Smooth muscle cell (in vitro differentiated cells): ENCODE measurements around the gene UQCRHL. TPM values are rescaled to one million over a fixed set of nuclear protein-coding genes. Genes with fewer than 3 reads are reported as not detected.
A peak's percentile ranks its signal among the peaks of the same experiment; 100 is the strongest.

Source experiments
- DNase-seq: peaks from one replicate; lab custom pipeline; 2025; ENCODE audit not compliant: unreplicated experiment; lab: John Stamatoyannopoulos, UW
- H2AFZ ChIP-seq: fragments of 200-600 bp; sonication (generic); 2 replicates; pipeline ENCODE4 v1.6.0; 2016; ENCODE audit warnings: antibody characterized with exemption, low read depth, mild to moderate bottlenecking
- H3F3A ChIP-seq: fragments of 200-600 bp; sonication (generic); 2 replicates; pipeline ENCODE4 v1.6.0; 2017; ENCODE audit warnings: antibody characterized with exemption, low read depth
- H3K27ac ChIP-seq: fragments of 200-600 bp; sonication (generic); 2 replicates; pipeline ENCODE4 v1.5.1; 2016; ENCODE audit warnings: low read depth, mild to moderate bottlenecking
- H3K27me3 ChIP-seq: fragments of 200-600 bp; sonication (generic); 2 replicates; pipeline ENCODE4 v1.6.1; 2016; ENCODE audit warnings: low read depth, mild to moderate bottlenecking
- H3K36me3 ChIP-seq: fragments of 200-600 bp; sonication (generic); 2 replicates; pipeline ENCODE4 v1.5.1; 2016; ENCODE audit warnings: low read depth
- H3K4me1 ChIP-seq: fragments of 200-600 bp; sonication (generic); 2 replicates; pipeline ENCODE4 v1.5.1; 2016; ENCODE audit warnings: low read depth
- H3K4me2 ChIP-seq: fragments of 200-600 bp; sonication (generic); 2 replicates; pipeline ENCODE4 v1.6.0; 2016; ENCODE audit warnings: mild to moderate bottlenecking
- H3K4me3 ChIP-seq: fragments of 200-600 bp; sonication (generic); 2 replicates; pipeline ENCODE4 v1.5.1; 2016; ENCODE audit warnings: mild to moderate bottlenecking
- H3K79me2 ChIP-seq: fragments of 200-600 bp; sonication (generic); 2 replicates; pipeline ENCODE4 v1.6.0; 2016; ENCODE audit warnings: low read depth, mild to moderate bottlenecking
- H3K9ac ChIP-seq: fragments of 200-600 bp; sonication (generic); 2 replicates; pipeline ENCODE4 v1.6.0; 2016; ENCODE audit warnings: low read depth
- H3K9me3 ChIP-seq: fragments of 200-600 bp; sonication (generic); replicated peaks from 2 replicates; pipeline ENCODE4 v1.5.1; 2016; ENCODE audit warnings: low read depth
- H4K20me1 ChIP-seq: fragments of 200-600 bp; sonication (generic); 2 replicates; pipeline ENCODE4 v1.6.0; 2016; ENCODE audit warnings: low read depth
- WGBS: methylation state at CpG from one replicate; pipeline ENCODE4 v1.1.7; 2016; ENCODE audit warnings: low lambda C conversion rate; 5-methylcytosine and 5-hydroxymethylcytosine counted together
- polyA plus RNA-seq: library from polyadenylated mRNA; unstranded; fragments of >200 nt; fragmentation: Nextera tagmentation; extraction: Ambion mirVana; gene quantifications from 2 replicates; pipeline ENCODE4 v1.2.1, GENCODE V29; 2016
- total RNA-seq: library from RNA; depleted of rRNA; stranded (reverse); fragments of >200 nt; gene quantifications from 2 replicates; pipeline ENCODE4 v1.2.3, GENCODE V29; 2014
- TF ChIP-seq, protein P1 (sequence below): fragments of 200-600 bp; sonication (generic); IDR thresholded peaks from 2 replicates; pipeline ENCODE4 v1.5.1; 2017; ENCODE audit warnings: borderline replicate concordance, mild to moderate bottlenecking, antibody characterized with exemption; ENCODE audit not compliant: insufficient read depth, poor library complexity, severe bottlenecking

UQCRHL gene
- total and polyA plus RNA-seq, 2 experiments from 2014 or later = 1.1 to 4.4 TPM

DNA sequence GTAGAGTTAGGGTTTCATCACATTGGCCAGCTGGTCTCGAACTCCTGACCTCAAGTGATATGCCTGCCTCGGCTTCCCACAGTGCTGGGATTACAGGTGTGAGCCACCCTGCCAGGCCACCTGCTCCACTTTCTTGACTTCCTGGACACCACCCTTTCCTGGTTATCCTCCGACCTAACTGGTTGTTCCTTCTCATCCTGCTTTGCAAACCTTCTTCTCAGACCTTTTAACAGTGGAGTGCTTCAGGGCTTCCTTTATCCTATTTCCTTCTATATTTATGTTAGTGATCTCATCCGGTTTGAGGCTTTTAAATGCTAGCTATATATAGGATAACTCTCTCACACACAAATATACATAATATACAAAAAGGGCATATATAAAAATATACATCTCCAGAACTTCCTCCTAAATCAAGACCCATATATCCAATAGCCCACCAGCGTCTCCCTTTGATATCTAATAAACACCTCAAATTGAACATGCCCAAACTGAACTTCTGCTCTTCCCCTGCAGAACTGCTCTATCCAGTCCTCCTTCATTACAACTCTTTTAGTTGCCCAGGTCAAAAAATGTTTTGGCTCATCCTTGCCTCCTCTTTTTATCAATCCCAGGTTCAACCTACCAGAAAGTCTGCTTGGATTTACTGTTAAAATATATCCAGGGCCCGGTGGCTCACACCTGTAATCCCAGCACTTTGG, 19.5 kb upstream of the UQCRHL start:
- Histone ChIP-seq H4K20me1 (no peaks in the 10 kb centered on the region), H3K9me3 (no peaks in the 10 kb centered on the region), H3K9ac (no peak overlapping the region), H2AFZ (no peak overlapping the region), H3K36me3 (no peaks in the 10 kb centered on the region), H3K4me3 (no peak overlapping the region), H3K4me2 (no peak overlapping the region), H3K79me2 (no peaks in the 10 kb centered on the region), H3K4me1 (no peaks in the 10 kb centered on the region), H3K27ac (no peak overlapping the region), H3F3A (no peaks in the 10 kb centered on the region), H3K27me3 (no peaks in the 10 kb centered on the region)
- WGBS = 98% methylated on average over 6 of the region's 6 CpGs
- no peak for DNase-seq
- TF ChIP-seq, protein P1, sequence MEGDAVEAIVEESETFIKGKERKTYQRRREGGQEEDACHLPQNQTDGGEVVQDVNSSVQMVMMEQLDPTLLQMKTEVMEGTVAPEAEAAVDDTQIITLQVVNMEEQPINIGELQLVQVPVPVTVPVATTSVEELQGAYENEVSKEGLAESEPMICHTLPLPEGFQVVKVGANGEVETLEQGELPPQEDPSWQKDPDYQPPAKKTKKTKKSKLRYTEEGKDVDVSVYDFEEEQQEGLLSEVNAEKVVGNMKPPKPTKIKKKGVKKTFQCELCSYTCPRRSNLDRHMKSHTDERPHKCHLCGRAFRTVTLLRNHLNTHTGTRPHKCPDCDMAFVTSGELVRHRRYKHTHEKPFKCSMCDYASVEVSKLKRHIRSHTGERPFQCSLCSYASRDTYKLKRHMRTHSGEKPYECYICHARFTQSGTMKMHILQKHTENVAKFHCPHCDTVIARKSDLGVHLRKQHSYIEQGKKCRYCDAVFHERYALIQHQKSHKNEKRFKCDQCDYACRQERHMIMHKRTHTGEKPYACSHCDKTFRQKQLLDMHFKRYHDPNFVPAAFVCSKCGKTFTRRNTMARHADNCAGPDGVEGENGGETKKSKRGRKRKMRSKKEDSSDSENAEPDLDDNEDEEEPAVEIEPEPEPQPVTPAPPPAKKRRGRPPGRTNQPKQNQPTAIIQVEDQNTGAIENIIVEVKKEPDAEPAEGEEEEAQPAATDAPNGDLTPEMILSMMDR = no peak

DNA sequence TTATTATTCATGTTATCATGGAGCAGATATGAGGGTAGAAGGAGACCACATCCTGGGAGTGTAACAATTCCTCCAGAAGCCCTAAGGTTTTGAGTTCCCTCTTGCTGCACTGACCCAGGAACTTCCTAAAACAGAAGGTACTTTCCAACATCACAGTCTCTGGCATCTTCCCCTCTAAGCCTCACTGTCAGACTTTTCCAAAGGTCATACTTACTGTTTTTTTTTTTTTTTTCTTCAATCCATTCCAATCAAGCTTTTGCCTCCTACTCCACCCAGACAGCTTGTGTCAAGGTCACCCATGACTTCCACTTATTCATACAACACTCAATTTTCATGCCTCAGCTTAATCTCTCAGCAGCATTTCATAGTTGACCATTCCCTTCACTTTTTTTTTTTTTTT, 18.4 kb upstream of the UQCRHL start:
- no peak overlapping the region for H3K27ac ChIP-seq
- H3F3A ChIP-seq = no peaks in the 10 kb centered on the region
- H3K4me3 ChIP-seq = no peak overlapping the region
- H4K20me1 ChIP-seq = no peaks in the 10 kb centered on the region
- H3K9me3 ChIP-seq = no peaks in the 10 kb centered on the region
- no peaks in the 10 kb centered on the region for H3K27me3 ChIP-seq
- no peak for DNase-seq
- no peak overlapping the region for H2AFZ ChIP-seq
- no peaks in the 10 kb centered on the region for H3K4me1 ChIP-seq
- TF ChIP-seq, protein P1 = no peak
- H3K79me2 ChIP-seq = no peaks in the 10 kb centered on the region
- no peak overlapping the region for H3K4me2 ChIP-seq
- H3K9ac ChIP-seq = no peak overlapping the region
- no peaks in the 10 kb centered on the region for H3K36me3 ChIP-seq

DNA sequence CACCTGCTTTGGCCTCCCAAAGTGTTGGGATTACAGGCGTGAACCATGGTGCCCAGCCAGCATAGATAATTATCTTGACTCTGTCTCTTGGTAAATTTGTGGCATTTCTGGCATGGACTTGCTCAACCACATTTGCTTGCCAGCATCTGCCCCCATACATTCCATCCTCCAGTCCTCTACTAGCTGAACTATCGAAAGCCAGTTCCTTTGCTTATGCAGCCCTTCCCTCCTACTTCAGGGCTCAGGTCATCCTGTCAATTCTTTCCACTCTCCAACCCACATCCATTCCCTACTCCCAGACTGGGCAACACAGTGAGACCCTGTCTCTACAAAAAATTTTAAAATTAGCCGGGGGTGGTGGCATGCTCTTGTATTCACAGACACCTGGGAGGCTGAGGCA, 13.0 kb upstream of the UQCRHL start:
- H3K9ac ChIP-seq = no peak overlapping the region
- no peaks in the 10 kb centered on the region for H3K9me3 ChIP-seq
- H3F3A ChIP-seq = no peaks in the 10 kb centered on the region
- H4K20me1 ChIP-seq = no peaks in the 10 kb centered on the region
- no peaks in the 10 kb centered on the region for H3K4me1 ChIP-seq
- WGBS = 80% methylated on average over 3 of the region's 3 CpGs
- H3K4me2 ChIP-seq = no peak overlapping the region
- no peaks in the 10 kb centered on the region for H3K79me2 ChIP-seq
- DNase-seq = no peak
- H3K27ac ChIP-seq = no peak overlapping the region
- H2AFZ ChIP-seq = no peak overlapping the region
- TF ChIP-seq, protein P1 = no peak
- H3K36me3 ChIP-seq = no peaks in the 10 kb centered on the region
- no peak overlapping the region for H3K4me3 ChIP-seq
- no peaks in the 10 kb centered on the region for H3K27me3 ChIP-seq

DNA sequence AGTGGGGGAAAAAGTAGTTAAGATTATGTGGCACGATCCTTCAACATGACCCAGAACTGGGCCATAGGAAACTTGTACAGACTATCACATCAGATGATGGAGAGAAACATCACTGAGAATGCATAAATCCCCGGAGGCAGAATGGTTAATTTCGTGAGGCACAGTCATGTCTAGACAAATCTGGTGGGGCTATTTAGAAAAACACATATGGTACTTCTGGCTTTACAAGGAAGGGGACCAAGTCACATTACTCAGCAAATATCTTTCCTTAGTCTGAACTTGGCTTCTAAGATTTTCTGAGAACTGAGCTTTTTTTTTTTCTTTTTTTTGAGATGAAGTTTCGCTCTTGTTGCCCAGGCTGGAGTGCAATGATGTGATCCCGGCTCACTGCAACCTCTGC, 9.2 kb upstream of the UQCRHL start:
- H3K4me1 ChIP-seq = no peaks in the 10 kb centered on the region
- TF ChIP-seq, protein P1 = no peak
- H4K20me1 ChIP-seq = no peaks in the 10 kb centered on the region
- DNase-seq = no peak
- H3K4me2 ChIP-seq = no peak overlapping the region
- no peaks in the 10 kb centered on the region for H3K27me3 ChIP-seq
- H3K36me3 ChIP-seq = no peaks in the 10 kb centered on the region
- no peak overlapping the region for H3K9ac ChIP-seq
- H3K9me3 ChIP-seq = no peaks in the 10 kb centered on the region
- no peaks in the 10 kb centered on the region for H3F3A ChIP-seq
- H3K79me2 ChIP-seq = no peaks in the 10 kb centered on the region
- peak overlapping the region; percentile 1 for H3K27ac ChIP-seq
- H3K4me3 ChIP-seq = no peak overlapping the region
- 70% methylated on average over 5 of the region's 5 CpGs for WGBS
- no peak overlapping the region for H2AFZ ChIP-seq
